NCI-H524 (cell line): ENCODE data around the gene SYT7.

Experiments used
- DNase-seq, 2 experiments: peaks; one replicate each; lab custom pipeline; 2025; lab: John Stamatoyannopoulos, UW

Gene SYT7

GRCh38 chr11:61514050-61514917 is 66.6 kb downstream of the SYT7 start:
- peak in 1 of 2 experiments; percentile 46 for DNase-seq

DNA sequence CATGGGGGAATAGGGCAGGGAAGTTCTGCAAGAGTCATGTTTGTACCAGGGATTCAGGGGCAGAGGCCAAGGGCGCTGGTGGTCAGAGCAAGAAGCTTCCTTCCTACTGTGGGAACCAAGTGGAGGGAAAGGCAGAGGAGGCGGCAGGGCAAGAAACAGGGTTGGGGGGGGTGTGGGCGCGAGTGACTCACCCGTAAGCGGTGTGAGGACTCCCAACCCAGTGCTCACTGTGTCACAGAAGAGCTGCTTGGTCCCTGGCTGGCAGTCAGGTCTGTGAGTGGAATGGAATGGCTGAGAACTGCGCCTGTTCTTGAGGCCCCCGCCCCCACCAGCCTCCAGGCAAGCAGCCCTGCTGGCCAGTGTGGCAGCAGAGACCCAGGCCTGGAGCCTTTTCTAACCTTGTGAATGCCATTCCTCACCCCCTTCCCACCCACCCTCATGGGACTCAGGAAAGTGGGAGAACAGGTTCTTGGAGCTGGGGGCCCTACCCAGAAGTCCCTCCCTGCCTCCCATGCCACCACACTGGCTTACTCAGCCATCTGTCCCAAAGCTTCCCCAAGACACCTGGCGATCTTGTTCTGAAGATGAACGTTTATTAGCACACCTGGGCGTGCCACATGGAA is 67.6 kb downstream of the SYT7 start:
- DNase-seq = peak in 1 of 2 experiments; percentile 51

DNA sequence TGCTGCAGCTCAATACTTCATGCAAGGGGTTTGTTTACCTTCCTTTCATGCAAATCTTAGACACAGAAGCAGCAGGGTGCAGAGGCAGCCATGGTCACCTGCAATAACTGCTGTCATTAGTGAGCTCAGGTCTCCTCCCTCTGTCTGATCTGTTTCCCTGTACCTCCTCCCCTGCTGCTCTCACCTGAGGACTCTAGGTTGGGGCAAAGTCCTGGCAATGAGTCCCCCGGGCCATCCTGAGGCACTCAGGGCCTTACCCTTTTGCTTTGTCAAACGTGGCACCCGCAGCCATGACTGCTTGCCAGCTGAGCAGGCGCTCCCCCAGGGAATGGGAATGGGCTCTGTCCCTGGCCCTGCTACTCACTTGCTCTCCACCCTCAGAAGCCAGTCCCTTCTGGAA is 68.4 kb downstream of the SYT7 start:
- DNase-seq = no peak

GRCh38 chr11:61511383-61511782 is 69.5 kb downstream of the SYT7 start:
- DNase-seq = no peak

DNA sequence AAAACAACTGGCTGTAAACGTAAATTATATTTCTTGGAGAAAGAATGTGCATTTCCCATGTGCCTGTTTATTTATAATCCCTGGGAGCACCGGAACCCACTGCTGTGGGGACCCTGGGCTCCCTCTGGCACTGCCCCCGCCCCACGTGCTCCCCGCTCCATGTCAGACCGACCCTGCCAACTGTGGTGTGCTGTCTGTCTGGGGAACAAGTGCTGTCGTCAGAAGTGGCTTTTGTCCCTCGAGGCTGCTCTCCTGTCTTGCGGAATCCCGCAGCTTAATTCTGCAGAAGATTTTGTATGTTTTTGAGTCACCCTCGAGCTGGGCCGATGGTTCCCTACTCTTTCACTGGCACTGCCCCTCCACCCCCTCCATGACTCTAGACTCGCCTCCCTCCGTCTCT is 69.9 kb downstream of the SYT7 start:
- DNase-seq = no peak

GRCh38 chr11:61510166-61510919 is 70.5 kb downstream of the SYT7 start:
- peak in 1 of 2 experiments; percentile 44 for DNase-seq

- peak; percentile 62 to 88 for DNase-seq
Measured at GRCh38 chr11:61509043-61510029, 71.5 kb downstream of the SYT7 start.

DNA sequence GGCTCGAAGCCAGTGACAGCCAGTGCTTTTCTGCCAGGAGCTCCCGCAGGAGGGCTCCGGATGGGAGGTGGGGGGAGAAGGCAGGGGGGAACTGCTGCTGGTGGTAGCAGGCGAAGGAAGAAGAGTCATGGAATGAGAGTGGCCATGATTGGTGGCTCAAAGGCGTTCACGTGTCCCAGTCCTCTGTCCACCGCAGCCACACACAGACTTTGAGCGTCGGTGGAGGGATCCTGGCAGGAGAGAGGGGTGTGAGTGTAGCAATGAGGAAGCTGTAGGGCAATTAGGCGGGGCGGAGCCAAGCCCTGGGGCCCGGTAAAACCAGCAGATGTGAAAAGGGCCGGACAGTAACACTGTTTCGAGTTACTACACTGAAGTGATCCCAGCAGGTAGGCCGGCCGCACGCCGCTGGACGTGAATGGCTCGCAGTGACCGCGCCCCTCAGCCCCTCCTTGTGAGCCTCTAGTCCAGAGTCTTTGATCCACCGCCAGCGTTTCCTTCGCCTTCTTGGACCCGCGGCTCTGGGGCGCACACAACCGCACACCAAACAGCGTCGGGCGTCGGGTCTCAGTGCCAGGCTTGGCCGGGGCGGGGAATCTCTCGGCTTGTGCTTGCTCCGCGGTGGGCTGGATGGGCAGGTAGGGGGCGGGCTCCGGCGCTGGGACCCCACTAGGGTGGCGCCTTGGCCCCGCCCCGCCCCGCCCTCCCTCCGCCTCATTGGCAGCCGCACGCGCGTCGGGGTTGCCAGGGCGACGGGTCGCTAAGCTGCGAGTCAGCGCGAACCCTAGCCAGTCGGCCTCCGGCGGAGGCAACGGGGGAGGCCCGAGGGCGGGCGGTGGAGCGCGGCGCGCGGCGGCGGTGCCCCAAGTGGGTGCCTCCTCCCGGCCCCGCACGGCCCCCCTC is 72.7 kb downstream of the SYT7 start, which contains the start of gene LRRC10B:
TSS of gene LRRC10B (plus strand) at position 788 of the 900 bp plus-strand sequence. CDS start 250 bp downstream, outside the sequence.
- peak; percentile 44 to 68 for DNase-seq

DNA sequence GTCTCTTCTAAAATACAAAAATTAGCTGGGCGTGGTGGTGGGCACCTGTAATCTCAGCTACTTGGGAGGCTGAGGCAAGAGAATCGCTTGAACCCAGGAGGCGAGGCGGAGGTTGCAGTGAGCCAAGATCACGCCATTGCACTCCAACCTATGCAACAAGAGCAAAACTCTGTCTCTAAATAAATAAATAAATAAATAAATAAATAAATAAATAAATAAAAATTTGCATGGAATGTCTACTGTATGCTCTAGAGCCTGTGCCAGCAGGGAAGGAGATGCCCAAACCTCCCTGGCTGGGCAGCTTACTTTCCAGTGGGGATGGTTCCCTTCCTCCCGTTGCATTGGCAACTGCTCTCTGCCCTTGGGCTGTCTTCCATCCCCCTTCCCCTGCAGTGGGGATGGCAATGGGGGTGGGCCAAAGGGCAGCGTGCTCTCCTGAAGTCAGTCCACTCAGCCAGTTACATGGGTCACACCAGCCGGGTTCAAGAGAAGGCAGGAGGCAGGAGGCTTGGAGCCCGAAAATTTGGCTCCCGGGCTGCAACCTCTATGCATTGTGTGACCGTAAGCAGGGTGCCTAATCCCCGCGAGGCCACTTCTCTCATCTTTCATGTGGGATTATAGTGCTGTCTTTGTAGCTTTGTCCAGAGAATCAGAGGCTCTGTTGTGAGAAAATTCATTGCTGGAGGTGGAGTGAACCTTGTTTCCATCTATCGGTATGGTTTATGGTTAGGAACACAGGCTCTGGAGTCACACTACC is 73.7 kb downstream of the SYT7 start:
- DNase-seq = peak in 1 of 2 experiments; percentile 31

DNA sequence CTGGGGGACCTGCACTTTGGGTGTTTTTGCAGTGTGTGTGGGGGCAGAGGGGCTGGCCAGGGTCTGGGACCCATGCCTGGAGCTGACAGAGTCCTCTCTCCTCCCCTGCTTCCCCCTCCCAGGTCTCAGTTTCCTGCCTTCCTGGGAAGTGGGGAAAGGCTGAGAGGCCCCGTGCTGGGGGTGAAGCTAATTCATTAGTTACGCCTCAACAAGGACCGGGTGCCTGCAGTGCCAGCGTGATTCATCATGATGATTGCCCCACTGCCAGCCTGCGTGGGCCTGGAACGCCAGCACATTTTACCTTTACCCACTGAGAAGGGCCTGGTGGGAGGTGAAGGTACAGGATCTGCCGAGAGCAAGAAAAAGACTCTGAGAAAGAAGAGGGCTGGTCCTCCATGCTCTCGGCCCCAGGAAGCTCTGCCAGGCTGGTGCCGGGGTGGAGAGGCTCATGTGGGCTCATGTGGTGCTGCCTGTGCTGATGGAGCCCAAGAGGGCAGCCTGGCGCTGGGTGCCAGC is 75.2 kb downstream of the SYT7 start:
- no peak for DNase-seq

- DNase-seq = no peak
Measured at GRCh38 chr11:61505106-61505505, 75.8 kb downstream of the SYT7 start.

DNA sequence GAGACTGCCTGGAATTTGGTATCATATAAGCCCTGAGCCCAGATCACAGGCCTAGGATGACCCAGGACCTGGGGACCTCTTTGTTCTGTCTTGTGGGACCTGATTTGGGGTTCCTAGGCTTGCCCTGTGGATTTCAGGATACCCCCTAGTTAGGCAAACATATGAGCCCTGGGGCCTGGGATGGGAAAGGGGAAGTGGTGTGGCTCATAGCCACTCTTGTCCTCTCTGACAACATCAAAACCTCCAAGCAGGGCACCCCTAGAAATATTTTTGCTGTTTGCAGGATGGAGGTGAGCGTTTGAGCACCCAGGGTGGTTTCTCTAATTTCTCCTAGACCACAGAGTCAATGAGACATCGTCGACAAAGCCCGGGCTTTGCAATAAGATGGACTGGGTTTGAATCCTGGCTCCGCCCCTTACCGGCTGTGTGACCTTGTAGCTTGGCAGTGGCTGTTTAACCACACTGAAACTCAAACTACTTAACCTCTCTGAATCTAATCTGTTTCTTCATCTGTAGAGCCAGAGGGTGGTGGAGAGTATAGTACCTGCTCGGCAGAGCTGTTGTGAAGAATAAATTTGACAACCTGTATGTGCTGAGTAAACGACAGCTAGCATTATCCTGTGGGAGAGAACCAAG is 77.6 kb downstream of the SYT7 start:
- DNase-seq = no peak

DNA sequence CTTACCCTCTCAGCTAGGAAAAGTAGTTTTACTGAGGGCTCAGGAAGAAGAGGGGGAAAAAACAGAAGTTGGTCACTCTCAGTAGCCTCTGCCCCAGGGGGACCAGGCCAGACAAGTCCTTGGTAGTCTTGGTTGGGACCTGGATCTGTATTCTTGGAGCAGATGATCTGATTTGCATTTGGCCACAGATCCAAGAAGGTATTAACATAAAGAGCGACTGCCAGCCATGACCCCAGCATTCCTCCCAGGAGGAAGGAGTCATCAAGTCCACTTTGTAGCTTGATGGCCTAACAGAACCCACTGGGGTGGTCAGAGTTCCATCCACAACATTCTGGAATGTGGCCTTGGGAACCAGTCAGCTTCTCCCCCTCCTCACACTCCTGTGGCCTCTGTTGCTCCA is 78.4 kb downstream of the SYT7 start:
- no peak for DNase-seq

- no peak for DNase-seq
Measured at GRCh38 chr11:61499816-61500491, 80.9 kb downstream of the SYT7 start.

DNA sequence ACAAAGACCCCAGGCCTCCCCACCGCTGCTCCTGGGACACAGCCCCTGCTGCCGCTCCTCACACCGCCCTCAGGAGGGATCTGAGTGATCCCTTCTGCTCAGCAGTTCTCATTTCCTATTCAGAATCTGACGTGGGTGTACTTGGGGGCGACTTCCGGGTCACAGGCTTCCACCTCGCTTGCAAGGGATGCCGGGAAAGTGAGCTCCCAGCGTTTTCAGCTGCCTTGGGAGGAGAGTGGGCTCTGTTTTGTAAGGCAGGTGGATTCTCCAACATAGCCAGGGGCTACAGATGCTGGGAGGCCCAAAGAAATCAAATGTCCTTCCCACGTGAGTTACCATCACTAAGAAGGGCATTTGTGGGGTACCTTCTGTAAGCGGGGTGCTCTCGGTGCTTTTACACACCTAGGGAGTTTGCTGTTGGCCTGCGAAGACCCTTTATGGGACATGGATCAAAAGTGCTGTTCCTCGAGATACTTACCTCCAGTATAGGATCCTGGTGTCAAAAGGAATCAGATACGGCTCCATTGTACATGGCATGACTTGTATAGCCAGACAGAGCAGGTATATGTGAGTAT is 82.0 kb downstream of the SYT7 start:
- DNase-seq = no peak

GRCh38 chr11:61497876-61498275 is 83.0 kb downstream of the SYT7 start:
- DNase-seq = no peak

DNA sequence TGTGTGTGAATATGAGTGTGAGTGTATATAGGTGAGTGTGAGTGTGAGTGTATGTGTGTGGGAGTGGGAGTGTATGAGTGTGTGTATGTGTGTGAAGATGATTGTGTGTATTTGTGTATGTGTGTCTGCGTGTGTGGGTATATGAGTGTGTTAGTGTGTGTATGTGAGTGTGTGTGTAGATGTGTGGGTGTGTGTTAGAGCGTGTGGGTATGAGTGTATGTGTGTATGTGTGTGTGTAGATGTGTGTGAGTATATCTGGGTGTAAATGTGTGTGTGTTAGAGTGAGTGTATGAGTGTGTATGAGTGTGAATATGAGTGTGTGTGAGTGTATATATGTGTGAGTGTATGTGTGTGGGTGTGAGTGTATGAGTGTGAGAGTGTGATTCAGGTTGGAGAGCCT is 83.4 kb downstream of the SYT7 start:
- no peak for DNase-seq
